Breast epithelium (tissue), 3 donors: ENCODE data around the gene WHAMM.

Experiments used
- CTCF ChIP-seq, 3 donors: fragments of 450-650 bp; IDR thresholded peaks; one replicate each; pipeline ENCODE4 v1.5.1; 2016 to 2017; ENCODE audit warnings: antibody characterized with exemption in 3 of 3, mild to moderate bottlenecking in 3 of 3, moderate library complexity in 3 of 3
- POLR2A ChIP-seq: fragments of 450-650 bp; IDR thresholded peaks from one replicate; pipeline ENCODE4 v1.6.1; 2016; ENCODE audit warnings: antibody characterized with exemption, mild to moderate bottlenecking, moderate library complexity

GRCh38 chr15:82767163-82767829, 42.1 kb upstream of the WHAMM start:
- no peak for TF ChIP-seq POLR2A
- TF ChIP-seq CTCF (IDR thresholded peaks at IDR 0.05) = no peak
